NB4 (cell line): ENCODE results near the gene CIPC.

Experiments
- DNase-seq: peaks from one replicate; pipeline ENCODE4 v3.0.0; 2010; ENCODE audit warnings: low read depth
- H3K4me3 ChIP-seq: one replicate; pipeline ENCODE4 v1.5.1; 2011; ENCODE audit warnings: mild to moderate bottlenecking, low read depth, low read length, moderate library complexity
- CTCF ChIP-seq: IDR thresholded peaks from one replicate; pipeline ENCODE4 v1.5.1; 2012; ENCODE audit warnings: low read depth, low read length
- MAX ChIP-seq: IDR thresholded peaks from 2 replicates; pipeline ENCODE4 v1.6.1; 2011; ENCODE audit warnings: low read depth, low read length
- MYC ChIP-seq: IDR thresholded peaks from 2 replicates; pipeline ENCODE4 v1.6.1; 2011; ENCODE audit warnings: low read depth, low read length
- POLR2A ChIP-seq: IDR thresholded peaks from 2 replicates; pipeline ENCODE4 v1.6.1; 2011; ENCODE audit warnings: mild to moderate bottlenecking; ENCODE audit not compliant: insufficient read length; ENCODE audit errors: extremely low read depth

CIPC gene

GRCh38 chr14:77158175-77158881, 60.3 kb downstream of the CIPC start:
- H3K4me3 ChIP-seq: no peak overlapping the region
- DNase-seq: no peak
- TF ChIP-seq CTCF: no peak
- no peak for TF ChIP-seq MAX

- no peak for TF ChIP-seq MYC
- no peak for TF ChIP-seq CTCF
- no peak for TF ChIP-seq POLR2A
- TF ChIP-seq MAX: no peak
- DNase-seq: no peak
- H3K4me3 ChIP-seq: no peak overlapping the region
Measured at GRCh38 chr14:77158882-77159255, 60.8 kb downstream of the CIPC start.

- no peak for TF ChIP-seq POLR2A
- TF ChIP-seq CTCF: no peak
- no peak for TF ChIP-seq MAX
- TF ChIP-seq MYC: no peak
- DNase-seq: no peak
- no peak overlapping the region for H3K4me3 ChIP-seq
Measured at GRCh38 chr14:77161011-77161410, 63.0 kb downstream of the CIPC start.
